BLaER1 treated with 17β-estradiol and CSF1 and Interleukin-3, amounts not matched to agents 10 nM and 100 nM (cell line): Measurements from ENCODE around the gene HJURP.

Experiments used
- H3K27ac ChIP-seq, 11 experiments: shearing (Covaris generic); formaldehyde crosslinking; 2 replicates each; pipeline ENCODE4 v1.8.1; 2022
- H3K27me3 ChIP-seq, 11 experiments: shearing (Covaris generic); formaldehyde crosslinking; 2 replicates each; pipeline ENCODE4 v1.8.1; 2022
- H3K36me3 ChIP-seq, 11 experiments: shearing (Covaris generic); formaldehyde crosslinking; 2 replicates each; pipeline ENCODE4 v1.8.1; 2022
- H3K4me1 ChIP-seq, 10 experiments: shearing (Covaris generic); formaldehyde crosslinking; 2 replicates each; pipeline ENCODE4 v1.8.1; 2022
- H3K4me2 ChIP-seq, 11 experiments: shearing (Covaris generic); formaldehyde crosslinking; 2 replicates each; pipeline ENCODE4 v1.8.1; 2022
- H3K4me3 ChIP-seq, 10 experiments: shearing (Covaris generic); formaldehyde crosslinking; 2 replicates each; pipeline ENCODE4 v1.8.1; 2022
- H3K9ac ChIP-seq, 11 experiments: shearing (Covaris generic); formaldehyde crosslinking; 2 replicates each; pipeline ENCODE4 v1.8.1; 2022
- H3K9me3 ChIP-seq, 11 experiments: shearing (Covaris generic); formaldehyde crosslinking; replicated peaks in 1 of 11; 2 replicates each; pipeline ENCODE4 v1.8.1; 2022
- H4K20me1 ChIP-seq, 11 experiments: shearing (Covaris generic); formaldehyde crosslinking; 2 replicates each; pipeline ENCODE4 v1.8.1; 2022
- Cebpa-rat ChIP-seq, 11 experiments: shearing (Covaris generic); IDR thresholded peaks; 2 replicates each; pipeline ENCODE4 v1.8.1; 2022

The HJURP gene

GRCh38 chr2:233866479-233866878, 12.1 kb upstream of the HJURP start:
- H3K27me3 ChIP-seq: no peaks in the 10 kb centered on the region; a peak in 1 of 22 replicates
- H3K9me3 ChIP-seq: peaks cover 11 to 31% (median 18%) of the 10 kb centered on the region in 11 experiments; a peak in 21 of 22 replicates
- no peak overlapping the region for H3K9ac ChIP-seq
- H3K4me2 ChIP-seq: no peak overlapping the region
- H4K20me1 ChIP-seq: no peaks in the 10 kb centered on the region
- H3K4me1 ChIP-seq: no peaks in the 10 kb centered on the region
- no peaks in the 10 kb centered on the region for H3K36me3 ChIP-seq
- no peak overlapping the region for H3K27ac ChIP-seq
- TF ChIP-seq Cebpa-rat (IDR thresholded peaks at IDR 0.05): no peak
- no peak overlapping the region for H3K4me3 ChIP-seq

GRCh38 chr2:233865838-233866237, 11.5 kb upstream of the HJURP start:
- Histone ChIP-seq H3K9ac (no peak overlapping the region), H3K27me3 (no peaks in the 10 kb centered on the region; a peak in 1 of 22 replicates), H3K36me3 (no peaks in the 10 kb centered on the region), H4K20me1 (no peaks in the 10 kb centered on the region), H3K27ac (no peak overlapping the region), H3K4me1 (no peaks in the 10 kb centered on the region), H3K4me3 (no peak overlapping the region), H3K9me3 (peaks cover 11 to 31% (median 16%) of the 10 kb centered on the region in 11 experiments; a peak in 21 of 22 replicates), H3K4me2 (no peak overlapping the region)
- no peak for TF ChIP-seq Cebpa-rat (IDR thresholded peaks at IDR 0.05)

- H3K4me1 ChIP-seq: no peaks in the 10 kb centered on the region
- H3K9ac ChIP-seq: no peak overlapping the region
- no peak overlapping the region for H3K4me2 ChIP-seq
- no peak overlapping the region for H3K4me3 ChIP-seq
- TF ChIP-seq Cebpa-rat (IDR thresholded peaks at IDR 0.05): no peak
- no peaks in the 10 kb centered on the region for H3K36me3 ChIP-seq
- H4K20me1 ChIP-seq: no peaks in the 10 kb centered on the region
- 0 out of 22 replicates have a peak, but pooled peaks cover 0 to 8% (median 0%) of the 10 kb centered on the region in 11 experiments for H3K9me3 ChIP-seq
- H3K27me3 ChIP-seq: no peaks in the 10 kb centered on the region
- H3K27ac ChIP-seq: no peak overlapping the region
Measured at GRCh38 chr2:233862261-233862768, 8.0 kb upstream of the HJURP start.

GRCh38 chr2:233858331-233858730, 4.0 kb upstream of the HJURP start:
- Histone ChIP-seq H3K4me3 (no peak overlapping the region), H4K20me1 (peaks cover 0 to 4% (median 0%) of the 10 kb centered on the region in 11 experiments; a peak in 4 of 22 replicates), H3K9ac (no peak overlapping the region), H3K4me1 (peaks cover 3 to 13% (median 6%) of the 10 kb centered on the region in 10 experiments), H3K9me3 (peaks cover 0 to 13% (median 5%) of the 10 kb centered on the region in 11 experiments; a peak in 7 of 22 replicates), H3K4me2 (no peak overlapping the region), H3K36me3 (peaks cover 0 to 2% (median 0%) of the 10 kb centered on the region in 11 experiments; a peak in 4 of 22 replicates), H3K27ac (no peak overlapping the region), H3K27me3 (no peaks in the 10 kb centered on the region)
- no peak for TF ChIP-seq Cebpa-rat (IDR thresholded peaks at IDR 0.05)

GRCh38 chr2:233857511-233858141, 3.3 kb upstream of the HJURP start:
- peaks cover 0 to 9% (median 3%) of the 10 kb centered on the region in 11 experiments; a peak in 7 of 22 replicates for H3K36me3 ChIP-seq
- H3K4me2 ChIP-seq: no peak overlapping the region
- no peaks in the 10 kb centered on the region for H3K27me3 ChIP-seq
- no peak overlapping the region for H3K27ac ChIP-seq
- no peak overlapping the region for H3K4me3 ChIP-seq
- H3K9me3 ChIP-seq: peaks cover 0 to 13% (median 0%) of the 10 kb centered on the region in 11 experiments; a peak in 7 of 22 replicates
- H4K20me1 ChIP-seq: peaks cover 0 to 10% (median 0%) of the 10 kb centered on the region in 11 experiments; a peak in 4 of 22 replicates
- peaks cover 10 to 20% (median 13%) of the 10 kb centered on the region in 10 experiments for H3K4me1 ChIP-seq
- no peak overlapping the region for H3K9ac ChIP-seq
- TF ChIP-seq Cebpa-rat (IDR thresholded peaks at IDR 0.05): no peak

GRCh38 chr2:233856184-233856583, 1.8 kb upstream of the HJURP start:
- Histone ChIP-seq H3K4me1 (peaks cover 21 to 35% (median 24%) of the 10 kb centered on the region in 10 experiments), H3K36me3 (peaks cover 0 to 23% (median 17%) of the 10 kb centered on the region in 11 experiments; a peak in 17 of 22 replicates), H3K27me3 (no peaks in the 10 kb centered on the region), H3K9me3 (peaks cover 0 to 13% (median 0%) of the 10 kb centered on the region in 11 experiments; a peak in 7 of 22 replicates), H4K20me1 (peaks cover 0 to 23% (median 12%) of the 10 kb centered on the region in 11 experiments; a peak in 13 of 22 replicates), H3K4me3 (no peak overlapping the region), H3K9ac (no peak overlapping the region), H3K4me2 (no peak overlapping the region), H3K27ac (no peak overlapping the region)
- no peak for TF ChIP-seq Cebpa-rat (IDR thresholded peaks at IDR 0.05)

- Histone ChIP-seq H3K9me3 (peaks cover 0 to 13% (median 0%) of the 10 kb centered on the region in 11 experiments; a peak in 7 of 22 replicates), H3K27me3 (no peaks in the 10 kb centered on the region), H3K4me1 (peaks cover 21 to 40% (median 25%) of the 10 kb centered on the region in 10 experiments), H3K27ac (peak overlapping the region in 7 of 11 experiments; percentile 79 to 95 (median 92); a peak in 9 of 22 replicates), H3K4me2 (peak overlapping the region in 7 of 11 experiments; percentile 61 to 94 (median 82); a peak in 9 of 22 replicates), H3K4me3 (peak overlapping the region in 1 of 10 experiments; percentile 74; a peak in 3 of 20 replicates), H3K36me3 (peaks cover 0 to 32% (median 25%) of the 10 kb centered on the region in 11 experiments; a peak in 18 of 22 replicates), H4K20me1 (peaks cover 0 to 31% (median 20%) of the 10 kb centered on the region in 11 experiments; a peak in 16 of 22 replicates), H3K9ac (0 out of 22 replicates have a peak overlapping the region, but pooled peaks of 1 of the 11 experiments have one; percentile 94)
- TF ChIP-seq Cebpa-rat (IDR thresholded peaks at IDR 0.05): no peak
Measured at GRCh38 chr2:233855345-233855744, 1.0 kb upstream of the HJURP start.

GRCh38 chr2:233853883-233854240, 473 bp downstream of the HJURP start:
- peak overlapping the region in 10 of 11 experiments; percentile 25 to 95 (median 92); a peak in 19 of 22 replicates for H3K27ac ChIP-seq
- TF ChIP-seq Cebpa-rat (IDR thresholded peaks at IDR 0.05): no peak
- peaks cover 21 to 53% (median 25%) of the 10 kb centered on the region in 10 experiments for H3K4me1 ChIP-seq
- peak overlapping the region; percentile 72 to 95 (median 92) for H3K9ac ChIP-seq
- H3K27me3 ChIP-seq: no peaks in the 10 kb centered on the region
- H3K4me2 ChIP-seq: peak overlapping the region; percentile 80 to 99 (median 92)
- peaks cover 0 to 46% (median 33%) of the 10 kb centered on the region in 11 experiments; a peak in 16 of 22 replicates for H4K20me1 ChIP-seq
- peak overlapping the region; percentile 74 to 96 (median 88) for H3K4me3 ChIP-seq
- H3K36me3 ChIP-seq: peaks cover 0 to 46% (median 40%) of the 10 kb centered on the region in 11 experiments; a peak in 18 of 22 replicates
- peaks cover 0 to 13% (median 0%) of the 10 kb centered on the region in 11 experiments; a peak in 7 of 22 replicates for H3K9me3 ChIP-seq

GRCh38 chr2:233853353-233853752, 982 bp downstream of the HJURP start:
- Histone ChIP-seq H4K20me1 (peaks cover 0 to 51% (median 38%) of the 10 kb centered on the region in 11 experiments; a peak in 16 of 22 replicates), H3K4me3 (peak overlapping the region; percentile 74 to 96 (median 88)), H3K4me2 (peak overlapping the region; percentile 80 to 99 (median 92)), H3K9me3 (peaks cover 0 to 13% (median 0%) of the 10 kb centered on the region in 11 experiments; a peak in 7 of 22 replicates), H3K36me3 (peaks cover 0 to 52% (median 45%) of the 10 kb centered on the region in 11 experiments; a peak in 20 of 22 replicates), H3K27me3 (no peaks in the 10 kb centered on the region), H3K4me1 (peaks cover 21 to 56% (median 25%) of the 10 kb centered on the region in 10 experiments), H3K27ac (peak overlapping the region in 9 of 11 experiments; percentile 79 to 95 (median 92); a peak in 19 of 22 replicates), H3K9ac (peak overlapping the region; percentile 72 to 95 (median 92); a peak in 21 of 22 replicates)
- TF ChIP-seq Cebpa-rat (IDR thresholded peaks at IDR 0.05): no peak
